K562 (cell line): ENCODE measurements around the gene PYGM. TPM values are rescaled to one million over a fixed set of nuclear protein-coding genes. Genes with fewer than 3 reads are reported as not detected.

Experiments used
- ATAC-seq: fragments of 200-7000 bp; cut with Tn5 transposase; 3 replicates; pipeline ENCODE4 v1.9.1; 2020; ENCODE audit warnings: moderate library complexity
- BruUV-seq: library from RNA; stranded (reverse); fragments of 400-500 nt; replicated peaks from 2 replicates; lab custom pipeline; 2021; lab: Mats Ljungman, UMichigan
- CTCF ChIA-PET: fragments of 300-600 bp; formaldehyde crosslinking; extraction: SDS; loops from one replicate; lab custom pipeline; 2021; ENCODE audit warnings: low intra/inter-chr PET ratio; lab: Yijun Ruan, JAX
- POLR2A ChIA-PET: fragments of 300-600, 350-650 bp; sonication (Branson Sonifier 250); formaldehyde crosslinking; extraction: SDS; loops from one replicate; lab custom pipeline; 2021; ENCODE audit warnings: antibody characterized with exemption, inconsistent platforms; lab: Yijun Ruan, JAX
- DNase-seq, 4 experiments: peaks; one replicate each; pipeline versions ENCODE4 v3.0.0 to v3.0.0-alpha.2; 2011 to 2018; ENCODE audit warnings: low spot score in 3 of 4, mixed read lengths in 3 of 4; ENCODE audit errors: extremely low read depth in 1 of 4
- FAIRE-seq: peaks from 2 replicates; lab custom pipeline; 2011; peaks lifted over from hg19 to GRCh38; lab: Jason Lieb, UNC
- H2AFZ ChIP-seq: 2 replicates; pipeline ENCODE4 v1.6.0; 2011; ENCODE audit warnings: low read depth, low read length, control low read depth, inconsistent platforms
- H3K27ac ChIP-seq: fragments of 200-600 bp; 3 replicates; pipeline ENCODE4 v1.8.0; 2011; ENCODE audit warnings: low read depth, mild to moderate bottlenecking, control low read depth, inconsistent platforms, low read length, moderate library complexity, mixed read lengths; ENCODE audit errors: extremely low read depth
- H3K27me3 ChIP-seq, 2 experiments: fragments of 300-600 bp in 1 of 2; 2 replicates in 1 of 2; 3 replicates in 1 of 2; pipeline versions ENCODE4 v1.6.0 to v1.8.0; 2011; ENCODE audit warnings: inconsistent platforms in 2 of 2, low read length in 2 of 2, mild to moderate bottlenecking in 1 of 2, mixed read lengths in 1 of 2, moderate library complexity in 1 of 2; ENCODE audit not compliant: control insufficient read depth in 2 of 2, insufficient read depth in 2 of 2
- H3K36me3 ChIP-seq: fragments of 300-600 bp; 3 replicates; pipeline ENCODE4 v1.8.0; 2011; ENCODE audit warnings: mild to moderate bottlenecking, low read length, inconsistent platforms; ENCODE audit not compliant: control insufficient read depth, insufficient read depth
- H3K4me1 ChIP-seq, 2 experiments: fragments of 200-600 bp in 1 of 2; replicated peaks in 1 of 2; 2 replicates in 1 of 2; 3 replicates in 1 of 2; pipeline versions ENCODE4 v1.5.1 to v1.8.0; 2011; ENCODE audit warnings: inconsistent platforms in 2 of 2, low read length in 2 of 2, mild to moderate bottlenecking in 1 of 2, mixed read lengths in 1 of 2, moderate library complexity in 1 of 2; ENCODE audit not compliant: control insufficient read depth in 2 of 2, insufficient read depth in 2 of 2
- H3K4me2 ChIP-seq: 2 replicates; pipeline ENCODE4 v1.6.1; 2011; ENCODE audit warnings: low read length, control low read depth, inconsistent platforms, mixed read lengths; ENCODE audit not compliant: insufficient read depth
- H3K4me3 ChIP-seq: fragments of 200-600 bp; sonication (generic), shearing (Covaris generic); 2 replicates; pipeline ENCODE4 v1.5.1; 2016; ENCODE audit warnings: control low read depth, inconsistent platforms
- H3K79me2 ChIP-seq: fragments of 200-600 bp; 3 replicates; pipeline ENCODE4 v1.8.0; 2011; ENCODE audit warnings: low read length, inconsistent platforms; ENCODE audit not compliant: control insufficient read depth, insufficient read depth
- H3K9ac ChIP-seq, 2 experiments: 2 replicates each; pipeline versions ENCODE4 v1.6.0 to v1.6.1; 2011; ENCODE audit warnings: low read depth in 2 of 2, low read length in 2 of 2, control low read depth in 1 of 2, inconsistent platforms in 1 of 2, mild to moderate bottlenecking in 1 of 2, mixed read lengths in 1 of 2; ENCODE audit not compliant: insufficient read depth in 1 of 2
- H3K9me1 ChIP-seq: one replicate; pipeline ENCODE4 v1.6.0; 2011; ENCODE audit warnings: inconsistent platforms, mild to moderate bottlenecking, low read length, moderate library complexity; ENCODE audit not compliant: control insufficient read depth, insufficient read depth
- H3K9me3 ChIP-seq: replicated peaks from 2 replicates; pipeline ENCODE4 v1.5.1; 2011; ENCODE audit warnings: low read depth, low read length, inconsistent platforms; ENCODE audit not compliant: control insufficient read depth, insufficient read depth
- H4K20me1 ChIP-seq: replicated peaks from 2 replicates; pipeline ENCODE4 v1.6.1; 2011; ENCODE audit warnings: low read length, inconsistent platforms, mixed read lengths; ENCODE audit not compliant: control insufficient read depth, insufficient read depth
- BDP1 ChIP-seq: IDR thresholded peaks from 3 replicates; pipeline ENCODE4 v1.6.1; 2011; ENCODE audit not compliant: insufficient read length, insufficient read depth
- CHD1 ChIP-seq: fragments of 200-600 bp; sonication (generic); IDR thresholded peaks from one replicate; pipeline ENCODE4 v1.6.1; 2012; ENCODE audit warnings: mild to moderate bottlenecking, moderate library complexity, low read length, inconsistent platforms
- ELF4 ChIP-seq: fragments of 450-650 bp; formaldehyde crosslinking; IDR thresholded peaks from 2 replicates; pipeline ENCODE4 v1.4.0; 2022; ENCODE audit warnings: missing genetic modification characterization
- GABPA ChIP-seq: fragments of 200-800 bp; sonication (Bioruptor generic); conservative IDR thresholded peaks from 2 replicates; pipeline ENCODE4 v1.6.1; 2016; ENCODE audit warnings: low read depth, missing genetic modification characterization, missing compliant biosample characterization
- JUND ChIP-seq, 2 experiments: IDR thresholded peaks; 2 replicates in 1 of 2; 3 replicates in 1 of 2; pipeline ENCODE4 v1.6.1; 2011; ENCODE audit warnings: borderline replicate concordance in 2 of 2, low read depth in 2 of 2, low read length in 2 of 2, improper control_type of control experiment in 1 of 2, missing biosample characterization in 1 of 2, missing genetic modification characterization in 1 of 2, missing genetic modification reagents in 1 of 2
- MEF2D ChIP-seq: conservative IDR thresholded peaks from 2 replicates; pipeline ENCODE4 v1.6.1; 2016; ENCODE audit warnings: low read depth, missing genetic modification characterization, missing compliant biosample characterization
- MEIS2 ChIP-seq: fragments of 450-650 bp; IDR thresholded peaks from 2 replicates; pipeline ENCODE4 v1.6.1; 2014; ENCODE audit warnings: mild to moderate bottlenecking; ENCODE audit not compliant: partially characterized antibody
- MYC ChIP-seq, 2 experiments: fragments of 250-450 bp in 1 of 2; sonication (Bioruptor Pico) in 1 of 2; IDR thresholded peaks; 2 replicates each; pipeline versions ENCODE4 v1.5.1 to v1.6.1; 2012 to 2021; ENCODE audit warnings: low read depth in 2 of 2, borderline replicate concordance in 1 of 2, improper control_type of control experiment in 1 of 2, low read length in 1 of 2, mild to moderate bottlenecking in 1 of 2, moderate library complexity in 1 of 2
- NR4A1 ChIP-seq, 2 experiments: fragments of 250-450 bp in 1 of 2; fragments of 450-650 bp in 1 of 2; sonication (Bioruptor Pico) in 1 of 2; IDR thresholded peaks; 2 replicates each; pipeline versions ENCODE4 v1.4.0 to v1.6.1; 2016 to 2020; ENCODE audit warnings: mild to moderate bottlenecking in 2 of 2, missing compliant biosample characterization in 1 of 2, missing genetic modification characterization in 1 of 2, moderate library complexity in 1 of 2
- PHB2 ChIP-seq: fragments of 450-650 bp; IDR thresholded peaks from 2 replicates; pipeline ENCODE4 v1.6.1; 2017; ENCODE audit warnings: low read depth
- POLR2AphosphoS5 ChIP-seq: IDR thresholded peaks from 2 replicates; pipeline ENCODE4 v1.6.1; 2011; ENCODE audit warnings: mild to moderate bottlenecking, low read depth, low read length, moderate library complexity; ENCODE audit not compliant: control insufficient read depth, insufficient read depth
- SMARCA4 ChIP-seq: fragments of 450-650 bp; IDR thresholded peaks from 2 replicates; pipeline ENCODE4 v1.6.1; 2016
- SRSF1 ChIP-seq: fragments of 200-400 bp; formaldehyde crosslinking; IDR thresholded peaks from 2 replicates; pipeline ENCODE4 v1.6.1; 2017; ENCODE audit warnings: mild to moderate bottlenecking, low read depth, low read length, moderate library complexity
- TRIM28 ChIP-seq: fragments of 450-650 bp; IDR thresholded peaks from 2 replicates; pipeline ENCODE4 v1.6.1; 2017
- XRCC4 ChIP-seq: IDR thresholded peaks from one replicate; pipeline ENCODE4 v1.6.1; 2011; ENCODE audit not compliant: insufficient read depth, insufficient read length; ENCODE audit errors: extremely low read depth
- ZNF282 ChIP-seq: sonication (generic); formaldehyde crosslinking; IDR thresholded peaks from 2 replicates; pipeline ENCODE4 v1.8.1; 2023; ENCODE audit warnings: missing genetic modification reagents
- ZNF699 ChIP-seq: fragments of 250-450 bp; sonication (Bioruptor Pico); IDR thresholded peaks from 2 replicates; pipeline ENCODE4 v1.8.0; 2021; ENCODE audit warnings: mild to moderate bottlenecking, moderate library complexity; ENCODE audit not compliant: insufficient replicate concordance
- ZNF76 ChIP-seq: fragments of 250-450 bp; sonication (Bioruptor Pico); IDR thresholded peaks from 2 replicates; pipeline ENCODE4 v1.4.0; 2020; ENCODE audit warnings: mild to moderate bottlenecking, moderate library complexity, borderline replicate concordance
- WGBS: fragments of 100-300 bp; shearing (Covaris generic); methylation state at CpG from one replicate; pipeline ENCODE4 v1.1.6; 2016; ENCODE audit warnings: low coverage, mixed read lengths; ENCODE audit not compliant: insufficient coverage; ENCODE audit errors: missing lambda C conversion rate; 5-methylcytosine and 5-hydroxymethylcytosine counted together
- in situ Hi-C: fragments of 300-500 bp; cut with MboI; formaldehyde crosslinking; loops from 4 replicates; pipeline ENCODE4 v1.15.0; 2018; ENCODE audit warnings: inconsistent platforms, mixed read lengths
- intact Hi-C: fragments of 100-400 bp; cut with micrococcal nuclease; formaldehyde crosslinking; loops from 2 replicates; pipeline ENCODE4 v1.14.2; 2022
- polyA plus RNA-seq, 8 experiments: library from polyadenylated mRNA; depleted of rRNA in 4 of 8; stranded (reverse) in 5 of 8; unstranded in 3 of 8; fragments of >200 nt; fragmentation: Nextera tagmentation in 2 of 8; fragmentation: Illumina TruSeq in 1 of 8; extraction: Ambion mirVana in 2 of 8; extraction: Trizol in 1 of 8; gene quantifications; 2 replicates each; pipeline versions ENCODE4 v1.2.1 to v1.2.3, GENCODE V29; 2011 to 2014; ENCODE audit warnings: inconsistent platforms in 1 of 8, missing spikeins in 1 of 8
- total RNA-seq, 7 experiments: library from RNA; depleted of rRNA in 6 of 7; stranded (reverse); fragments of >200 nt in 6 of 7; fragmentation: Illumina TruSeq in 2 of 7; extraction: Trizol in 2 of 7; gene quantifications; 2 replicates each; pipeline versions ENCODE4 v1.2.1 to v1.2.3, GENCODE V29; 2011 to 2021; ENCODE audit warnings: low replicate concordance in 1 of 7
- TF ChIP-seq, protein P1 (sequence below), 3 experiments: IDR thresholded peaks in 2 of 3; conservative IDR thresholded peaks in 1 of 3; 2 replicates each; pipeline ENCODE4 v1.5.1; 2011 to 2012; ENCODE audit warnings: low read length in 3 of 3, mild to moderate bottlenecking in 3 of 3, control low read depth in 2 of 3, improper control_type of control experiment in 1 of 3, inconsistent platforms in 1 of 3, low read depth in 1 of 3, mixed read lengths in 1 of 3, moderate library complexity in 1 of 3; ENCODE audit not compliant: insufficient read depth in 2 of 3

PYGM gene
- total and polyA plus RNA-seq, 9 of the 15 experiments (the other 6 are each of a cell fraction or from before 2014, with no cell fraction given), result 0.07 to 1.5 (median 0.68) TPM

- no TSS peak for BruUV-seq
- intact Hi-C loops, result loop anchor here (1.0 kb wide), 1 partner anchor 24 kb away; no protein-coding TSS in a partner anchor
- no peak for TF ChIP-seq ZNF76
- no peak for TF ChIP-seq MEIS2
- TF ChIP-seq MYC (IDR thresholded peaks at IDR 0.05; ENCODE audit: low read depth, low read length), result no peak
- no peak for TF ChIP-seq MYC (CRISPR knock-in tag; IDR thresholded peaks at IDR 0.05; ENCODE audit: borderline replicate concordance, low read depth)
- TF ChIP-seq XRCC4, result no peak
- no peak for TF ChIP-seq NR4A1 (CRISPR knock-in tag; IDR thresholded peaks at IDR 0.05)
- no peak for TF ChIP-seq NR4A1 (tag; IDR thresholded peaks at IDR 0.05)
- no peak for TF ChIP-seq TRIM28
- no peak for TF ChIP-seq ZNF699 (CRISPR knock-in tag)
- TF ChIP-seq SRSF1, result no peak
- no peak for TF ChIP-seq JUND (IDR thresholded peaks at IDR 0.05; ENCODE audit: borderline replicate concordance, low read depth, low read length)
- TF ChIP-seq JUND (tag; IDR thresholded peaks at IDR 0.05; ENCODE audit: borderline replicate concordance, low read depth, low read length), result no peak
- TF ChIP-seq, protein P1, sequence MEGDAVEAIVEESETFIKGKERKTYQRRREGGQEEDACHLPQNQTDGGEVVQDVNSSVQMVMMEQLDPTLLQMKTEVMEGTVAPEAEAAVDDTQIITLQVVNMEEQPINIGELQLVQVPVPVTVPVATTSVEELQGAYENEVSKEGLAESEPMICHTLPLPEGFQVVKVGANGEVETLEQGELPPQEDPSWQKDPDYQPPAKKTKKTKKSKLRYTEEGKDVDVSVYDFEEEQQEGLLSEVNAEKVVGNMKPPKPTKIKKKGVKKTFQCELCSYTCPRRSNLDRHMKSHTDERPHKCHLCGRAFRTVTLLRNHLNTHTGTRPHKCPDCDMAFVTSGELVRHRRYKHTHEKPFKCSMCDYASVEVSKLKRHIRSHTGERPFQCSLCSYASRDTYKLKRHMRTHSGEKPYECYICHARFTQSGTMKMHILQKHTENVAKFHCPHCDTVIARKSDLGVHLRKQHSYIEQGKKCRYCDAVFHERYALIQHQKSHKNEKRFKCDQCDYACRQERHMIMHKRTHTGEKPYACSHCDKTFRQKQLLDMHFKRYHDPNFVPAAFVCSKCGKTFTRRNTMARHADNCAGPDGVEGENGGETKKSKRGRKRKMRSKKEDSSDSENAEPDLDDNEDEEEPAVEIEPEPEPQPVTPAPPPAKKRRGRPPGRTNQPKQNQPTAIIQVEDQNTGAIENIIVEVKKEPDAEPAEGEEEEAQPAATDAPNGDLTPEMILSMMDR (IDR thresholded peaks at IDR 0.05 in 2 of 3, conservative IDR thresholded peaks at IDR 0.05 in 1 of 3; ENCODE audit: insufficient read depth in 2 of 3, low read depth in 1 of 3, low read length in 3 of 3), result peak; percentile 63 to 88 (median 67)
- TF ChIP-seq CHD1, result no peak
- TF ChIP-seq GABPA (tag), result no peak
- TF ChIP-seq POLR2AphosphoS5, result 0 out of 2 replicates have a peak, but pooled peaks have one; percentile 13
- no peak for TF ChIP-seq SMARCA4
- TF ChIP-seq BDP1, result no peak
- TF ChIP-seq PHB2, result no peak
- 0 out of 2 replicates have a peak, but pooled peaks have one; percentile 61 for TF ChIP-seq ZNF282 (CRISPR knock-in tag)
- no peak for TF ChIP-seq ELF4 (CRISPR knock-in tag)
- no peak for TF ChIP-seq MEF2D (tag)
Measured at GRCh38 chr11:64767344-64768299, 7.8 kb upstream of the PYGM start.

More at GRCh38 chr11:64767344-64768299, 7.8 kb upstream of the PYGM start:
- no peaks in the 10 kb centered on the region for H3K9me3 ChIP-seq
- H2AFZ ChIP-seq, result no peak overlapping the region
- peak; percentile 78 for FAIRE-seq
- H3K4me2 ChIP-seq, result no peak overlapping the region
- peak in 2 of 4 experiments; percentile 47 to 79 for DNase-seq
- H3K9ac ChIP-seq, result 0 out of 4 replicates have a peak overlapping the region, but pooled peaks of 1 of the 2 experiments have one; percentile 18
- peaks cover 60% of the 10 kb centered on the region for H4K20me1 ChIP-seq
- WGBS, result 68% methylated on average over 18 of the region's 19 CpGs
- no peaks in the 10 kb centered on the region for H3K27me3 ChIP-seq
- no peak overlapping the region for H3K4me3 ChIP-seq
- in situ Hi-C loops, result no loop called here
- H3K4me1 ChIP-seq, result peaks cover 9 to 27% of the 10 kb centered on the region in 2 experiments
- H3K36me3 ChIP-seq, result peaks cover 98% of the 10 kb centered on the region
- H3K27ac ChIP-seq, result no peak overlapping the region
- peaks cover 54% of the 10 kb centered on the region for H3K79me2 ChIP-seq
- ChIA-PET CTCF (interaction anchor here (1.0 kb wide), 1 partner anchor 24 kb away, joined by 3 read pairs; no protein-coding TSS in a partner anchor), POLR2A (interaction anchor here (1.0 to 2.4 kb wide), 6 partner anchors 8 to 79 kb away, joined by 3 to 8 read pairs (median 4); partner anchors contain the start of genes PYGM and SF1)
- peak; percentile 67 for ATAC-seq
- H3K9me1 ChIP-seq, result peaks cover 7% of the 10 kb centered on the region
